ENCODE results near the gene SLC7A6.
A peak's percentile ranks its signal among the peaks of the same experiment; 100 is the strongest.

Gene SLC7A6

GRCh38 chr16:68219725-68220351, 44.5 kb upstream of the SLC7A6 start:
- no peak overlapping the region for H4K5ac ChIP-seq (ENCODE audit: low read length)
- no peak overlapping the region for H3K4me2 ChIP-seq (ENCODE audit: low read length)
- H3K27me3 ChIP-seq (ENCODE audit: insufficient read depth, low read length, poor library complexity) = no peaks in the 10 kb centered on the region
- no peak overlapping the region for H2AK5ac ChIP-seq (ENCODE audit: low read length)
- H3K4me1 ChIP-seq (ENCODE audit: control insufficient read depth, low read depth, low read length) = no peaks in the 10 kb centered on the region
- no peak overlapping the region for H2BK120ac ChIP-seq (ENCODE audit: low read depth, low read length)
- no peaks in the 10 kb centered on the region for H3K36me3 ChIP-seq (ENCODE audit: control insufficient read depth, insufficient read depth, low read length)
- no peak overlapping the region for H3K18ac ChIP-seq (ENCODE audit: low read length)
- H3K4ac ChIP-seq (ENCODE audit: low read depth, low read length) = no peak overlapping the region
- H3K79me1 ChIP-seq (ENCODE audit: low read length) = no peaks in the 10 kb centered on the region
- H3K4me3 ChIP-seq (ENCODE audit: low read length) = no peak overlapping the region
- no peak overlapping the region for H3K9ac ChIP-seq (ENCODE audit: low read length)
- H3K27ac ChIP-seq (ENCODE audit: low read depth, low read length) = no peak overlapping the region
- H3K56ac ChIP-seq (ENCODE audit: low read length) = peak overlapping the region; percentile 15
- H3K79me2 ChIP-seq (ENCODE audit: control insufficient read depth, insufficient read depth, low read length) = no peaks in the 10 kb centered on the region
- H2BK15ac ChIP-seq (replicated peaks; ENCODE audit: low read depth) = no peak overlapping the region
- no peak overlapping the region for H2BK5ac ChIP-seq (ENCODE audit: low read length)
- H4K8ac ChIP-seq (ENCODE audit: low read depth, low read length) = no peak overlapping the region
- H3K23ac ChIP-seq (ENCODE audit: low read length) = no peak overlapping the region
- no CpG with 5 or more reads among the region's 6 CpGs for WGBS (ENCODE audit: extremely low coverage, insufficient coverage, low lambda C conversion rate)
- no peak for DNase-seq

- Histone ChIP-seq H4K5ac (ENCODE audit: low read length) (no peak overlapping the region), H3K4me1 (ENCODE audit: control insufficient read depth, low read depth, low read length) (no peaks in the 10 kb centered on the region), H3K79me1 (ENCODE audit: low read length) (no peaks in the 10 kb centered on the region), H3K27ac (ENCODE audit: low read depth, low read length) (no peak overlapping the region), H3K56ac (ENCODE audit: low read length) (no peak overlapping the region), H3K79me2 (ENCODE audit: control insufficient read depth, insufficient read depth, low read length) (no peaks in the 10 kb centered on the region), H3K4me3 (ENCODE audit: low read length) (no peak overlapping the region), H2AK5ac (ENCODE audit: low read length) (no peak overlapping the region), H3K4me2 (ENCODE audit: low read length) (no peak overlapping the region), H3K4ac (ENCODE audit: low read depth, low read length) (no peak overlapping the region), H3K18ac (ENCODE audit: low read length) (no peak overlapping the region), H2BK15ac (replicated peaks; ENCODE audit: low read depth) (no peak overlapping the region), H2BK5ac (ENCODE audit: low read length) (no peak overlapping the region), H4K8ac (ENCODE audit: low read depth, low read length) (no peak overlapping the region), H3K9ac (ENCODE audit: low read length) (no peak overlapping the region), H3K23ac (ENCODE audit: low read length) (no peak overlapping the region), H3K36me3 (ENCODE audit: control insufficient read depth, insufficient read depth, low read length) (no peaks in the 10 kb centered on the region), H2BK120ac (ENCODE audit: low read depth, low read length) (no peak overlapping the region), H3K27me3 (ENCODE audit: insufficient read depth, low read length, poor library complexity) (no peaks in the 10 kb centered on the region)
- WGBS (ENCODE audit: extremely low coverage, insufficient coverage, low lambda C conversion rate) = no CpG with 5 or more reads among the region's 1 CpG
- no peak for DNase-seq
Measured at GRCh38 chr16:68223072-68223471, 41.3 kb upstream of the SLC7A6 start.

- Histone ChIP-seq H2BK15ac (replicated peaks; ENCODE audit: low read depth) (no peak overlapping the region), H4K8ac (ENCODE audit: low read depth, low read length) (no peak overlapping the region), H2AK5ac (ENCODE audit: low read length) (no peak overlapping the region), H3K9ac (ENCODE audit: low read length) (no peak overlapping the region), H3K4ac (ENCODE audit: low read depth, low read length) (no peak overlapping the region), H3K23ac (ENCODE audit: low read length) (no peak overlapping the region), H3K56ac (ENCODE audit: low read length) (no peak overlapping the region), H4K5ac (ENCODE audit: low read length) (no peak overlapping the region), H3K4me3 (ENCODE audit: low read length) (no peak overlapping the region), H3K36me3 (ENCODE audit: control insufficient read depth, insufficient read depth, low read length) (no peaks in the 10 kb centered on the region), H3K4me2 (ENCODE audit: low read length) (no peak overlapping the region), H3K79me1 (ENCODE audit: low read length) (no peaks in the 10 kb centered on the region), H2BK120ac (ENCODE audit: low read depth, low read length) (no peak overlapping the region), H3K27me3 (ENCODE audit: insufficient read depth, low read length, poor library complexity) (no peaks in the 10 kb centered on the region), H3K18ac (ENCODE audit: low read length) (no peak overlapping the region), H3K4me1 (ENCODE audit: control insufficient read depth, low read depth, low read length) (no peaks in the 10 kb centered on the region), H2BK5ac (ENCODE audit: low read length) (no peak overlapping the region), H3K27ac (ENCODE audit: low read depth, low read length) (no peak overlapping the region), H3K79me2 (ENCODE audit: control insufficient read depth, insufficient read depth, low read length) (no peaks in the 10 kb centered on the region)
- no CpG with 5 or more reads among the region's 4 CpGs for WGBS (ENCODE audit: extremely low coverage, insufficient coverage, low lambda C conversion rate)
- no peak for DNase-seq
Measured at GRCh38 chr16:68226116-68226515, 38.2 kb upstream of the SLC7A6 start.

- Histone ChIP-seq H3K4me3 (ENCODE audit: low read length) (no peak overlapping the region), H3K4me1 (ENCODE audit: control insufficient read depth, low read depth, low read length) (no peaks in the 10 kb centered on the region), H3K79me1 (ENCODE audit: low read length) (no peaks in the 10 kb centered on the region), H3K79me2 (ENCODE audit: control insufficient read depth, insufficient read depth, low read length) (no peaks in the 10 kb centered on the region), H3K9ac (ENCODE audit: low read length) (no peak overlapping the region), H2AK5ac (ENCODE audit: low read length) (no peak overlapping the region), H3K27ac (ENCODE audit: low read depth, low read length) (no peak overlapping the region), H3K18ac (ENCODE audit: low read length) (no peak overlapping the region), H3K56ac (ENCODE audit: low read length) (no peak overlapping the region), H3K4me2 (ENCODE audit: low read length) (no peak overlapping the region), H4K8ac (ENCODE audit: low read depth, low read length) (no peak overlapping the region), H3K23ac (ENCODE audit: low read length) (no peak overlapping the region), H3K4ac (ENCODE audit: low read depth, low read length) (no peak overlapping the region), H2BK120ac (ENCODE audit: low read depth, low read length) (no peak overlapping the region), H2BK5ac (ENCODE audit: low read length) (no peak overlapping the region), H2BK15ac (replicated peaks; ENCODE audit: low read depth) (no peak overlapping the region), H3K27me3 (ENCODE audit: insufficient read depth, low read length, poor library complexity) (no peaks in the 10 kb centered on the region), H3K36me3 (ENCODE audit: control insufficient read depth, insufficient read depth, low read length) (no peaks in the 10 kb centered on the region), H4K5ac (ENCODE audit: low read length) (no peak overlapping the region)
- WGBS (ENCODE audit: extremely low coverage, insufficient coverage, low lambda C conversion rate) = no CpG with 5 or more reads among the region's 3 CpGs
- no peak for DNase-seq
Measured at GRCh38 chr16:68227183-68227793, 37.0 kb upstream of the SLC7A6 start.

GRCh38 chr16:68227850-68228553, 36.3 kb upstream of the SLC7A6 start:
- H3K27ac ChIP-seq (ENCODE audit: low read depth, low read length) = no peak overlapping the region
- H3K4me1 ChIP-seq (ENCODE audit: control insufficient read depth, low read depth, low read length) = no peaks in the 10 kb centered on the region
- H3K23ac ChIP-seq (ENCODE audit: low read length) = no peak overlapping the region
- no peak for DNase-seq
- no peaks in the 10 kb centered on the region for H3K27me3 ChIP-seq (ENCODE audit: insufficient read depth, low read length, poor library complexity)
- no peak overlapping the region for H3K56ac ChIP-seq (ENCODE audit: low read length)
- no peak overlapping the region for H2BK120ac ChIP-seq (ENCODE audit: low read depth, low read length)
- WGBS (ENCODE audit: extremely low coverage, insufficient coverage, low lambda C conversion rate) = no CpG with 5 or more reads among the region's 2 CpGs
- H3K79me2 ChIP-seq (ENCODE audit: control insufficient read depth, insufficient read depth, low read length) = no peaks in the 10 kb centered on the region
- no peak overlapping the region for H3K9ac ChIP-seq (ENCODE audit: low read length)
- no peak overlapping the region for H3K4me3 ChIP-seq (ENCODE audit: low read length)
- no peak overlapping the region for H3K18ac ChIP-seq (ENCODE audit: low read length)
- H3K36me3 ChIP-seq (ENCODE audit: control insufficient read depth, insufficient read depth, low read length) = no peaks in the 10 kb centered on the region
- H2BK5ac ChIP-seq (ENCODE audit: low read length) = no peak overlapping the region
- H2AK5ac ChIP-seq (ENCODE audit: low read length) = no peak overlapping the region
- no peak overlapping the region for H3K4me2 ChIP-seq (ENCODE audit: low read length)
- no peak overlapping the region for H3K4ac ChIP-seq (ENCODE audit: low read depth, low read length)
- H4K5ac ChIP-seq (ENCODE audit: low read length) = no peak overlapping the region
- H3K79me1 ChIP-seq (ENCODE audit: low read length) = no peaks in the 10 kb centered on the region
- H2BK15ac ChIP-seq (replicated peaks; ENCODE audit: low read depth) = no peak overlapping the region
- no peak overlapping the region for H4K8ac ChIP-seq (ENCODE audit: low read depth, low read length)

Measured in mesendoderm (in vitro differentiated cells).